Nephron (organoid): ENCODE data around the gene RCAN2.

Source experiments
- H3K27ac Mint-ChIP-seq, 3 experiments: 2 replicates each; pipeline ENCODE4 v1.8.0; 2020; ENCODE audit warnings: mixed read lengths in 3 of 3, mild to moderate bottlenecking in 2 of 3, moderate library complexity in 1 of 3
- H3K27me3 Mint-ChIP-seq: 2 replicates; pipeline ENCODE4 v1.8.0; 2021; ENCODE audit warnings: low read depth, mild to moderate bottlenecking, moderate library complexity, mixed read lengths
- H3K36me3 Mint-ChIP-seq: 2 replicates; pipeline ENCODE4 v1.8.0; 2020; ENCODE audit warnings: low read depth, mixed read lengths
- H3K4me1 Mint-ChIP-seq: 2 replicates; pipeline ENCODE4 v1.8.0; 2020; ENCODE audit warnings: mixed read lengths
- H3K4me3 Mint-ChIP-seq, 3 experiments: 2 replicates each; pipeline ENCODE4 v1.8.0; 2020; ENCODE audit warnings: mild to moderate bottlenecking in 3 of 3, mixed read lengths in 3 of 3, moderate library complexity in 2 of 3
- H3K9me3 Mint-ChIP-seq: 2 replicates; pipeline ENCODE4 v1.8.0; 2020; ENCODE audit warnings: mixed read lengths
- TF ChIP-seq, protein P1 (sequence below), 3 experiments: fragments of 200-600 bp; sonication (generic); IDR thresholded peaks; one replicate each; pipeline ENCODE4 v1.5.0; 2021; ENCODE audit warnings: antibody characterized with exemption in 3 of 3; ENCODE audit not compliant: unreplicated experiment in 3 of 3

RCAN2 gene

DNA sequence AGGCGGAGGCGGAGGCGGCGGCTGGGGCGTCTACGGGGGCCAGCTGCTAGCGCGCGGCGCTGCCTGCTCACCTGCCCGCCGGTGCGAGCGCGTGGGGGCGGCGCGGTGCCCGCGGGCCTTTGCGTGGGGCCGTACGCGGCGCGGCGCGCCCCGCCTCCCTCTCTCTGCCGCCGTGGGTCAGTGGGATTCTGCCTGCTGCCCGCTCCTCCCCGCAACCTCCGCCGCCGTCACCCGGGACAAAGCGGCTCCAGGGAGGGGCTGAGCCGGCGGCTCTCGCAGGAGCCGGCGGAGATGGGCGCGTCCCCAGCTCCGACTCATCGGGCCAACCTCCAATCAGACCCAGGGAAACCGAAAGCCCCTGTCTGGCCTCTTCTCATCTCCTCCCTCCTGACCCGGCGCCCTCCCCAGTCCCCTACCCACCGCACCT is at the start of gene RCAN2:
Gene RCAN2, minus strand, starts transcription at position 249 of the 427 bp plus-strand sequence.
- TF ChIP-seq, protein P1, sequence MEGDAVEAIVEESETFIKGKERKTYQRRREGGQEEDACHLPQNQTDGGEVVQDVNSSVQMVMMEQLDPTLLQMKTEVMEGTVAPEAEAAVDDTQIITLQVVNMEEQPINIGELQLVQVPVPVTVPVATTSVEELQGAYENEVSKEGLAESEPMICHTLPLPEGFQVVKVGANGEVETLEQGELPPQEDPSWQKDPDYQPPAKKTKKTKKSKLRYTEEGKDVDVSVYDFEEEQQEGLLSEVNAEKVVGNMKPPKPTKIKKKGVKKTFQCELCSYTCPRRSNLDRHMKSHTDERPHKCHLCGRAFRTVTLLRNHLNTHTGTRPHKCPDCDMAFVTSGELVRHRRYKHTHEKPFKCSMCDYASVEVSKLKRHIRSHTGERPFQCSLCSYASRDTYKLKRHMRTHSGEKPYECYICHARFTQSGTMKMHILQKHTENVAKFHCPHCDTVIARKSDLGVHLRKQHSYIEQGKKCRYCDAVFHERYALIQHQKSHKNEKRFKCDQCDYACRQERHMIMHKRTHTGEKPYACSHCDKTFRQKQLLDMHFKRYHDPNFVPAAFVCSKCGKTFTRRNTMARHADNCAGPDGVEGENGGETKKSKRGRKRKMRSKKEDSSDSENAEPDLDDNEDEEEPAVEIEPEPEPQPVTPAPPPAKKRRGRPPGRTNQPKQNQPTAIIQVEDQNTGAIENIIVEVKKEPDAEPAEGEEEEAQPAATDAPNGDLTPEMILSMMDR (IDR thresholded peaks at IDR 0.05; ENCODE audit: unreplicated experiment in 3 of 3): no peak
- peaks cover 10% of the 10 kb centered on the region for H3K4me1 Mint-ChIP-seq
- peak within 1 kb of the TSS in 2 of 3 experiments; percentile 19 to 55 for H3K27ac Mint-ChIP-seq
- no peaks in the 10 kb centered on the region for H3K36me3 Mint-ChIP-seq
- peaks cover 65% of the 10 kb centered on the region for H3K27me3 Mint-ChIP-seq
- peak within 1 kb of the TSS; percentile 80 to 85 (median 83) for H3K4me3 Mint-ChIP-seq
- no peaks in the 10 kb centered on the region for H3K9me3 Mint-ChIP-seq

GRCh38 chr6:46539866-46540265 is 48.6 kb upstream of the RCAN2 start:
- Mint-ChIP-seq H3K9me3 (peaks cover 32% of the 10 kb centered on the region), H3K36me3 (peaks cover 11% of the 10 kb centered on the region), H3K4me3 (no peak overlapping the region), H3K27me3 (no peaks in the 10 kb centered on the region), H3K27ac (no peak overlapping the region), H3K4me1 (no peaks in the 10 kb centered on the region)
- TF ChIP-seq, protein P1 (IDR thresholded peaks at IDR 0.05; ENCODE audit: unreplicated experiment in 3 of 3): no peak

GRCh38 chr6:46538800-46539480 is 47.7 kb upstream of the RCAN2 start:
- Mint-ChIP-seq H3K9me3 (peaks cover 27% of the 10 kb centered on the region), H3K36me3 (peaks cover 5% of the 10 kb centered on the region), H3K4me1 (no peaks in the 10 kb centered on the region), H3K4me3 (no peak overlapping the region), H3K27me3 (no peaks in the 10 kb centered on the region), H3K27ac (no peak overlapping the region)
- TF ChIP-seq, protein P1 (IDR thresholded peaks at IDR 0.05; ENCODE audit: unreplicated experiment in 3 of 3): no peak

DNA sequence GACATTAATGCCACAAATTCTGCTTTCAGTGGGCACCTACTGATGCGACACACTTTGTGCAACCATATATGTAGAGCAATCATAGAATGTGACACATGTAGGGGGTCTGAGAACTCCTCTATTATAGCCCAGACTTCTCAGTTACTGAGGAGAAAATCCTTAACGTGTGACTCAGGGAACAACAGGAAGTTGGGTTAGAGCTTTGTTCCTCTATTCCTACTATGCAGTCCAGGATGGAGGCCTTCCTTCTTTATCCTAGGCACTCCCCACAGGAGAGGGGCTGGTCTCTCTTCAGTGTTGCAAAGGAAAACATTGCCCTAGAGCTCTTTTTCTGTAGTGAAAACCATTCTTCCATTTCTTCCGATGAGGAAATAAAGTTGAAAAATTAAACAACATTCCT is 39.6 kb upstream of the RCAN2 start:
- peaks cover 10% of the 10 kb centered on the region for H3K9me3 Mint-ChIP-seq
- TF ChIP-seq, protein P1 (IDR thresholded peaks at IDR 0.05; ENCODE audit: unreplicated experiment in 3 of 3): no peak
- no peaks in the 10 kb centered on the region for H3K36me3 Mint-ChIP-seq

DNA sequence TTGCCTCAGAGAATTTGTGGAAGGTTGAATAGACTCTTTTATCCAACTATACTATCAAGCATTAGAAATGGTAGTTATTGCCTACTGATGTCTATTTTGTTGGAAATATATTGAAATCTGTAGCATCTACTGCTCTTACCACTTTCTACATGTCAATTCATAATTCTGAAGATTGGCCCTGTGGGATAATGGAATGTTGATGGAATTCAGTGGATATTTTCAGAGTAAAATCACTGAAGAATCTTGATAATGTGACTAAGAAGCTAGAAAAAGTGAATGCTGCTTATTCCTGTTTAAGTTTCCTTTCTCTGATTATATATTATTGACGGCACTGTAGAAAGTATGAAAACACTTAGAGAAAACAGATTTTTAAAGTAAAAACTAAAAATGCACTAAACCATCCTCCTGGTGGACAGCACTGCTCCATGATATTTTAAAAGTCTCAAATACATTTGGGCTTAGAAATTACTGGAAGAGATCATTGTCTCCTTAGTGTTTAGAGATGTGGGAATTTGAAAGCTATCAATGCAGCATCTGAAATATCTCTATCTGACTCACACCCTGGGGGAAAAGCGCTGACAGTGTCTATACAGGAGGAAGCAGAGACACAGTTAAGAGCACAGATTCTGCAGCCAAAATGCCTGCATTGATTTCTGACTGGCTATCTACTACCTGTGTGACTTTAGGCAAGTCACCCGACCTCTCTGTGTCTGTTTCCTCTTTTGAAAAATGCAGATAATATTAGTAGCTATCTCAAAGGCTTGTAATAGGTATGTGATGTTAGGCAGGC is 37.9 kb upstream of the RCAN2 start:
- Mint-ChIP-seq H3K27ac (no peak overlapping the region), H3K9me3 (no peaks in the 10 kb centered on the region), H3K27me3 (peaks cover 7% of the 10 kb centered on the region), H3K36me3 (no peaks in the 10 kb centered on the region), H3K4me3 (no peak overlapping the region), H3K4me1 (no peaks in the 10 kb centered on the region)
- TF ChIP-seq, protein P1 (IDR thresholded peaks at IDR 0.05; ENCODE audit: unreplicated experiment in 3 of 3): no peak

More for the DNA sequence above, 39.6 kb upstream of the RCAN2 start:
- Mint-ChIP-seq H3K27me3 (peaks cover 7% of the 10 kb centered on the region), H3K4me1 (no peaks in the 10 kb centered on the region), H3K4me3 (no peak overlapping the region), H3K27ac (no peak overlapping the region)
